ENCODE measurements around the gene AJM1. TPM values are rescaled to one million over a fixed set of nuclear protein-coding genes. Genes with fewer than 3 reads are reported as not detected.
"Not testable (repeated sequence)": the region's sequence is repeated elsewhere in the genome, so short reads cannot be mapped to it uniquely, and the experiment has no call there.

Gene AJM1
- total RNA-seq, 2 experiments from 2014 or later = 1.7 to 2.0 TPM

GRCh38 chr9:136858844-136859757, 16.8 kb downstream of the AJM1 start:
- intact Hi-C loops (cut with micrococcal nuclease) = no loop called here
- DNase-seq = no peak
- H3K36me3 Mint-ChIP-seq (ENCODE audit: low read depth) = peaks cover 4% of the 10 kb centered on the region
- no peaks in the 10 kb centered on the region for H3K27me3 Mint-ChIP-seq (ENCODE audit: low read depth)
- CTCF ChIA-PET = no interaction called here
- H3K4me1 Mint-ChIP-seq (ENCODE audit: low read depth) = peaks cover 5% of the 10 kb centered on the region
- H3K4me3 Mint-ChIP-seq = no peak overlapping the region
- no peaks in the 10 kb centered on the region for H3K9me3 Mint-ChIP-seq
- no peak overlapping the region for H3K27ac Mint-ChIP-seq

DNA sequence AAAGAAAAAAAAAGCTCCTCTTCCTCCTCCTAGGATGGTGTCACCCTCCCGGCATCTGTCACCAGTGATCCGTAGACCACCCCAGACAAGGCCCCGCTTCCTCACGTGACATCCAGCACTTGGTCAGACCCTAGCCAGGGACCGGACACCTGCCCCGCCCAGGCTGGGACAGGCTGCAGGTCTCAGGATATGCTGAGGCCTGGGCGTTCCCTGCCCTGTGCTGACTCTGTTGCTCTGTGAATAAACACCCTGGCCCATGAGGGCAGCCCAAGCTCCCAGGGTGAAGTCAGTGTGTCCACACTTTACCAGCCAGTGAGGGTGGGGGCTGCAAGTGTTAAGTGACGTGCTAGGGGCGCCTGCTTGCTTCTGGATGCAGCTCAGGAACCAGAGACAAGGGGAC, 18.3 kb downstream of the AJM1 start:
- H3K4me3 Mint-ChIP-seq = no peak overlapping the region
- no peaks in the 10 kb centered on the region for H3K27me3 Mint-ChIP-seq (ENCODE audit: low read depth)
- no peaks in the 10 kb centered on the region for H3K9me3 Mint-ChIP-seq
- CTCF ChIA-PET = no interaction called here
- no peak overlapping the region for H3K27ac Mint-ChIP-seq
- H3K36me3 Mint-ChIP-seq (ENCODE audit: low read depth) = peaks cover 4% of the 10 kb centered on the region
- H3K4me1 Mint-ChIP-seq (ENCODE audit: low read depth) = peaks cover 15% of the 10 kb centered on the region
- DNase-seq = no peak
- intact Hi-C loops (cut with micrococcal nuclease) = no loop called here

DNA sequence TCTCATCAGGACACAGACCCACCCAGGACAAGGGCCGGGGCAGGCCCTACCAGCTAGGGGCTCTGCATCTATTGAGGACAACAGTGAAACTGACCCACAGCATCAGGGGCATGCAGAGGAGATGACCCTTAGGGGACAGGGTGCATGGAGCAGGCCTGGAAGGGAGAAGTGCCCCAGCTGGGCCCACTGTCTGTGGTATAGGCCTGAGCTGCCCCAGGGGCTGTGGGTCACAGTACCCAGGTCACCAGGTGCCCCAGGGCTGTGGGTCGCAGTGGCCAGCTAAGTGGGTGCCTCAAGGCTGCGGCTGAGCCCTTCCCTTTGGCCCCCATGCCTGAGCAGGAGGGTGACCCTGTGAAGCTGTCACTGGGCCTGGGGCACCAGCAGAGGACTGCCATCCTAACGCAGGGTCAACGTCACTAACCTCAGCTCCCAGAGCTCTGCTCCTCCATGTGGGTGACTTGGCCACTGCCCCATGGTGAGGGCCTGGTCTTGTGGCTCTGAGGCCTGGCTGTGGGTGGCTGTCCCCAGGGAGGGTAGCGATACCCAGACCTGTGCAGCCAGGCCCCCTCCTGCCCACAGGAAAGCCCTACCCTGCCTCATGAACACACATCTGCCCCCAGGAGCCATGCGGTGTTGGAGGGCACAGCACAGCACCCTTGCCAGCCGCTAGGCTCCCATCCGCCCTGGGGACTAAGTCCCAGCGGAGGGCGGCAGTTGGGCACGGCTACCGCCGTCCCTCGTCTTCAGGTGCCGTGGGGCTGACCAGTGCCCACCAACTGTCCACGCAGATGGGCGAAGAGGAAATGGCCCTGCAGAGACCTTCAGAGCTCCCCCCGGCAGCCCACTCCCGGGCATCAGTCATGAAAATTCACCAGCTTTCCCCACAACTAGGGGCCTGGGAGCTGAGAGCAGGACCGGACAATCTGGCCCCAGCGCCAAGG, 18.9 kb downstream of the AJM1 start:
- DNase-seq = no peak
- Mint-ChIP-seq H3K27me3 (ENCODE audit: low read depth) (no peaks in the 10 kb centered on the region), H3K4me3 (no peak overlapping the region), H3K9me3 (no peaks in the 10 kb centered on the region), H3K36me3 (ENCODE audit: low read depth) (peaks cover 4% of the 10 kb centered on the region), H3K27ac (no peak overlapping the region), H3K4me1 (ENCODE audit: low read depth) (peaks cover 15% of the 10 kb centered on the region)
- CTCF ChIA-PET = interaction anchor here (1.4 kb wide), 1 partner anchor 19 kb away, joined by 3 read pairs; no protein-coding TSS in a partner anchor
- intact Hi-C loops (cut with micrococcal nuclease) = no loop called here

DNA sequence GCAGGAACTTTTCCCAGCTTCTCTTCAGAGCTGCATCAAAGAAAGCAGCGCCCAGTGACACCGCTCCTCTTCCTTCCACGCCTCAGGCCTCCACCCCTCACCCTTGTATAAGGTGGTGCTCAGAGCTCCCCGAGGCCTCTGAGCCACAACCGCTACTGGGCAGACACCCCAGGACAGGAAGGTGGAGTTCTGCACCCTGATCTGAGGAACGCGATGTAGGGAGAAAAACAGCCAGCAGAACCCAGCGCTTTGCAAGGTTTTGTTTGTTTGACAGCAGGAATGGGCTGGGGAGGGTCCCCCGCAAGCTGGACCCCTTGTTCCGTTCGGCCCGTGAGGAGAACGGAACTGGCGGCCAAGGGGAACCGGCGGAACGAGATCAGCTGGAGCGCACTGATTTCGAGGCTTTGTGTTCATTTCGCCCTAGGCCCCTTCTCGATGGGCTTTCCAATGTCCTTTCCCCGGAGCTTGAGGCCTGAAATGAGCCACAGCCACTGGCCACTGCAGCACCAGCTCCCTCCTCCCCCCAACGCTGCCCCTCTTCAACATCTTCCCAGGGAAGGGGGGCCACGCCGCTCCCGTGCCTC, 19.7 kb downstream of the AJM1 start:
- no peaks in the 10 kb centered on the region for H3K27me3 Mint-ChIP-seq (ENCODE audit: low read depth)
- no peak for DNase-seq
- H3K4me3 Mint-ChIP-seq = no peak overlapping the region
- CTCF ChIA-PET = interaction anchor here (1.4 kb wide), 1 partner anchor 20 kb away, joined by 3 read pairs; no protein-coding TSS in a partner anchor
- H3K4me1 Mint-ChIP-seq (ENCODE audit: low read depth) = peaks cover 15% of the 10 kb centered on the region
- H3K9me3 Mint-ChIP-seq = no peaks in the 10 kb centered on the region
- peaks cover 4% of the 10 kb centered on the region for H3K36me3 Mint-ChIP-seq (ENCODE audit: low read depth)
- intact Hi-C loops (cut with micrococcal nuclease) = no loop called here
- no peak overlapping the region for H3K27ac Mint-ChIP-seq

DNA sequence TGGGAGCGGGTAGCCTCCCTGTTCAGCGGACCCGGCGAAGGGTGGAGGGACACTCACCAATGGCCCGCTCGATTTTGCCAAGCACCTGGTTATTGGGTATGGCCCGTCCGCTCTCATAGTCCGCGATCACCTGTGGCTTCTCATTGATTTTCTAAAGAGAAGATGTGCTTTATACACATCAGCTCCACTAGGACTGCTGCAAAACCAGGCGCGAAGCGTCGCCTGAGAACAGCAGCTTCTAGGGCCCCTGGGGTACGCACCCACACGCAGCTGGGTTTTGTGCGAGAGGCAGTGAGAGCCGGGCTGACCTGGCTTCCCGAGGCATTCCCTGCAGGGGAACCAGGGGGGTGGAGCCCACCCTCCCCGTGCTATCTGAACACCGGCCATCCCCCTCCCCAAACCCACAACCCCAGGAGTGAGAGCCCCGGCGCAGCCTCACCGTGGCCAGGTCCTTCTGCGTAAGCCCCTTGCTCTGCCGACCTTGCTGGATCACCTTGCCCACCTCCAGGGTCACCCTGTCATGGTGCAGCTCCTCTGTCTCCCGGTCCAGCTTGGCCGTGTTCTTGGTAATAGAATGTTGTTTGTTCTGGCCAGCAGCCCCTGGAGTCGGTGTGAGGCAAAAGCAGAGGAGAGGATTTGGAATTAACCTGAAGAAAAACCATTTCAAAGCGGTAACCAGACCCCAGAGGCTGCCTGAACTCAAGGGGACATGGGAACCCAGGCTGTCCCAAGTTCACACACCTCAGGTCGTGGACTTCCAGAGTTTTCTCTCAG, 20.8 kb downstream of the AJM1 start:
- CTCF ChIA-PET = interaction anchor here (1.4 kb wide), 1 partner anchor 21 kb away, joined by 3 read pairs; no protein-coding TSS in a partner anchor
- no peak overlapping the region for H3K4me3 Mint-ChIP-seq

DNA sequence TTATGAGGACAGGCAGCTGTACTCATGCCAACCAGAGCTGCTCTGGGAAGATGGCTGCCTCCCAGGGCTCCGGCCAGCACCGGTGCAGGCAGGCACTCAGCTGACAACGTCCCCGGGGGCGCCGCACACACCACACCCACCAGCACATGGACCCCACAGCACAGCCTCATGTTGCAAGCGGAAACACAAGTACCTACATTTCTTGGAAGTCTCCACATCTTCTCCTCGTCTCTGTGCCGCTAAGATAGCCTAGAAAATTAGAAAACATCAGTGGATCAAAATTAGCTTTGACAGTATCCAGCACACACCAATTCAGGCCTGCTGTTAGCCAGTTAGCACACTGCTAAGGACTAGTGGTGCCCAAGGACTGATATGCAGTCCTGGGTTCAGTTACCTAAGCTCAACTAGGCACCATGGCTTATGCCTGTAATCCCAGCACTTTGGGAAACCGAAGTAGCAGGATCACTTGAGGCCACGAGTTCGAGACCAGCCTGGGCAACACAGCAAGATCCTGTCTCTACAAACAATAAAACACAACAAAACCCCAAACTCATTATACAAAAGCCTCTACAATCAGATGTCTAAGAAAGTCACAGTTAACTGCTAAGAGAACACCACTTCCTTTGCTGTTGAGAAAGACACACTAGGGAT, 21.5 kb downstream of the AJM1 start:
- H3K27ac Mint-ChIP-seq = no peak overlapping the region
- H3K36me3 Mint-ChIP-seq (ENCODE audit: low read depth) = peaks cover 4% of the 10 kb centered on the region
- peaks cover 20% of the 10 kb centered on the region for H3K4me1 Mint-ChIP-seq (ENCODE audit: low read depth)
- H3K4me3 Mint-ChIP-seq = no peak overlapping the region
- DNase-seq = peak; percentile 3
- no peaks in the 10 kb centered on the region for H3K9me3 Mint-ChIP-seq
- CTCF ChIA-PET = interaction anchor here (1.0 kb wide), 1 partner anchor 20 kb away, joined by 3 read pairs; no protein-coding TSS in a partner anchor
- H3K27me3 Mint-ChIP-seq (ENCODE audit: low read depth) = no peaks in the 10 kb centered on the region
- intact Hi-C loops (cut with micrococcal nuclease) = no loop called here

More for the DNA sequence above, 20.8 kb downstream of the AJM1 start:
- H3K4me1 Mint-ChIP-seq (ENCODE audit: low read depth) = peaks cover 20% of the 10 kb centered on the region
- H3K27me3 Mint-ChIP-seq (ENCODE audit: low read depth) = no peaks in the 10 kb centered on the region
- H3K27ac Mint-ChIP-seq = no peak overlapping the region
- H3K36me3 Mint-ChIP-seq (ENCODE audit: low read depth) = peaks cover 4% of the 10 kb centered on the region
- DNase-seq = peak; percentile 4
- intact Hi-C loops (cut with micrococcal nuclease) = no loop called here
- no peaks in the 10 kb centered on the region for H3K9me3 Mint-ChIP-seq

DNA sequence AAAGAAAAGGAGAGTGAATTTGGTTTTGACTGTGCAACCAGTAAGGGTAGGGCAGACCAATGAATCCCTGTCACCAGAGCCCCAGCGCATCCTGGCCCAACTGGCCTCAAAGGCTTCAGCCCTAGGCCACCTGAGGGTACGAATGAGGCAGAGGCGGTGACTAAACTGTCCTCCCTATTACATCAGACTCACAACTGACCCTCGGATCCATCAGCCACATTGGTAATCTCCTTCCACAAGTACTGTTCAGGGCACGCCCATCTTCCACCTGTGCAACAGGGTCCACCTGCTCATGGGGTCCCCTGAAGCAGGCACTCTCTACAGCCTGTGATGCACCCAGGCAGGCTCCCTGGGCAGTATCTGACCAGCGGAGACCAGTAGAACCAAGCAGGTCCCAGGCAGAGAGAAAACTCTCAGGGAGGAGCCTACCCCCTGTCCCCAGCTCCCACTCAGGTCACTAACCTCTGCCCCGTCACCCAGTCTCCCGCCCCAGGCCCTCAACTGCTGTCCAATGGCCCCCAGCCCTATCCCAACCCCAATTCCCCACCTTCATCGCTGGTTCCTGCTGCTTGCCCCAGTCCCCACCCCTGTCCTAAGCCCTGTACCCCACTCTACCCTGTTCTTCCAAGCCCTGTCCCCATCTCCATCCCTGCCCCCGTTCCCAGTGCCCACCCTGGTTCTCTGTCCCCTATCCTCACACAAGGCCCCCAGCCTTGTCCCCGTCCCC, 22.9 kb downstream of the AJM1 start:
- intact Hi-C loops (cut with micrococcal nuclease) = loop anchor here (5.0 kb wide), 1 partner anchor 73 kb away; the partner anchor contains the start of gene TMEM141
- Mint-ChIP-seq H3K27me3 (ENCODE audit: low read depth) (no peaks in the 10 kb centered on the region), H3K36me3 (ENCODE audit: low read depth) (peaks cover 4% of the 10 kb centered on the region), H3K27ac (peak overlapping the region; percentile 69), H3K4me1 (ENCODE audit: low read depth) (peaks cover 20% of the 10 kb centered on the region), H3K4me3 (peak overlapping the region; percentile 87), H3K9me3 (no peaks in the 10 kb centered on the region)
- peak; percentile 2 for DNase-seq
- CTCF ChIA-PET = no interaction called here

GRCh38 chr9:136865768-136866103, 23.5 kb downstream of the AJM1 start:
- Mint-ChIP-seq H3K4me3 (peak overlapping the region; percentile 87), H3K4me1 (ENCODE audit: low read depth) (peaks cover 20% of the 10 kb centered on the region), H3K36me3 (ENCODE audit: low read depth) (peaks cover 4% of the 10 kb centered on the region), H3K27ac (peak overlapping the region; percentile 69), H3K27me3 (ENCODE audit: low read depth) (no peaks in the 10 kb centered on the region), H3K9me3 (no peaks in the 10 kb centered on the region)
- CTCF ChIA-PET = no interaction called here
- intact Hi-C loops (cut with micrococcal nuclease) = loop anchor here (1.0 to 5.0 kb wide), 4 partner anchors 16 to 73 kb away; partner anchors contain the start of genes PHPT1, TMEM141 and TRAF2
- no peak for DNase-seq

GRCh38 chr9:136866898-136867421, 24.7 kb downstream of the AJM1 start:
- CTCF ChIA-PET; H3K36me3 Mint-ChIP-seq (ENCODE audit: low read depth); H3K27ac Mint-ChIP-seq; H3K9me3 Mint-ChIP-seq; H3K27me3 Mint-ChIP-seq (ENCODE audit: low read depth): not testable (repeated sequence)
- Mint-ChIP-seq H3K4me1 (ENCODE audit: low read depth) (peaks cover 20% of the 10 kb centered on the region), H3K4me3 (peak overlapping the region; percentile 69)
- intact Hi-C loops (cut with micrococcal nuclease) = loop anchor here (1.0 to 5.0 kb wide), 4 partner anchors 15 to 75 kb away; partner anchors contain the start of genes PHPT1, TMEM141 and TRAF2
- peak; percentile 6 for DNase-seq

GRCh38 chr9:136867480-136867879, 25.2 kb downstream of the AJM1 start:
- no peak for DNase-seq
- peaks cover 5% of the 10 kb centered on the region for H3K36me3 Mint-ChIP-seq (ENCODE audit: low read depth)
- H3K27ac Mint-ChIP-seq = no peak overlapping the region
- H3K9me3 Mint-ChIP-seq = peaks cover under 1% of the 10 kb centered on the region
- intact Hi-C loops (cut with micrococcal nuclease) = loop anchor here (5.0 kb wide), 1 partner anchor 75 kb away; the partner anchor contains the start of gene TMEM141
- CTCF ChIA-PET = no interaction called here
- peak overlapping the region; percentile 69 for H3K4me3 Mint-ChIP-seq
- H3K27me3 Mint-ChIP-seq (ENCODE audit: low read depth) = no peaks in the 10 kb centered on the region
- peaks cover 20% of the 10 kb centered on the region for H3K4me1 Mint-ChIP-seq (ENCODE audit: low read depth)
